ENCODE results near the gene BROX.
"Not testable (repeated sequence)": the region's sequence is repeated elsewhere in the genome, so short reads cannot be mapped to it uniquely, and the experiment has no call there.

Gene BROX

DNA sequence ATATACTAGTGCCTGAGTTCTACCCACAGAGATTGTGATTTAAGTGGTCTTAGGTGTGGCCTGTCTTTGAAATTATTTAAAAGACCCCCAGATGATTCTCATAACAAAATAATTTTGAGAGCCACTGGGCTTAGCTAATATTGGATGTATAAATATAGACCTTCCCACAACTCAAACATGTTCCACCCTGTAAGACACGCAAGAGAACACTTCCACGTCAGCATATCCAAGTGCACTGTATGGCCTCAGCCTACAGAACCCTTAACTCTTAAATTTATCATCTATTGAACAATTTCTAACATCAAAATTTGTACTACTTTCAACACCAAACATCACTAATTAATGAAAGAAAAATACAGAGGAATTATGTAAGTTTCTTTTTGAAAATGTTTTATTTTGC lies 27.1 kb downstream of the BROX start:
- TF ChIP-seq FOXK2 (IDR thresholded peaks at IDR 0.05), result no peak
- DNase-seq (ENCODE audit: extremely low spot score), result no peak
- ChIA-PET CTCF (interaction anchor here (0.9 to 1.4 kb wide), 3 partner anchors 350 to 385 kb away, joined by 3 to 15 read pairs (median 6); no protein-coding TSS in a partner anchor), POLR2A (no interaction called here)

- POLR2A ChIA-PET, result no interaction called here
- CTCF ChIA-PET, result no interaction called here
- TF ChIP-seq ELF4 (IDR thresholded peaks at IDR 0.05), result no peak
- TF ChIP-seq FOXK2 (IDR thresholded peaks at IDR 0.05), result no peak
- TF ChIP-seq FOXM1 (IDR thresholded peaks at IDR 0.05; ENCODE audit: borderline replicate concordance), result no peak
- no peak for TF ChIP-seq PKNOX1 (IDR thresholded peaks at IDR 0.05)
- no peak for TF ChIP-seq SUZ12 (IDR thresholded peaks at IDR 0.05)
- no peak for TF ChIP-seq HDGF (IDR thresholded peaks at IDR 0.05; ENCODE audit: borderline replicate concordance)
- no peak for TF ChIP-seq NFRKB (IDR thresholded peaks at IDR 0.05)
- no peak for DNase-seq (ENCODE audit: extremely low spot score)
These were observed 27.6 kb downstream of the BROX start for GRCh38 chr1:222739929-222740328.

- CTCF ChIA-PET; POLR2A ChIA-PET; DNase-seq (ENCODE audit: extremely low spot score): not testable (repeated sequence)
These were observed 29.5 kb downstream of the BROX start for GRCh38 chr1:222741630-222742457.

GRCh38 chr1:222749927-222750326 lies 37.6 kb downstream of the BROX start:
- no peak for TF ChIP-seq TARDBP (IDR thresholded peaks at IDR 0.05)
- no peak for TF ChIP-seq BHLHE40 (IDR thresholded peaks at IDR 0.05; ENCODE audit: borderline replicate concordance)
- TF ChIP-seq FOXA1 (IDR thresholded peaks at IDR 0.05), result no peak
- no peak for TF ChIP-seq L3MBTL2 (conservative IDR thresholded peaks at IDR 0.05)
- no peak for TF ChIP-seq ELF4 (IDR thresholded peaks at IDR 0.05)
- TF ChIP-seq LEF1 (IDR thresholded peaks at IDR 0.05; ENCODE audit: borderline replicate concordance), result no peak
- TF ChIP-seq HDGF (IDR thresholded peaks at IDR 0.05; ENCODE audit: borderline replicate concordance), result no peak
- no peak for TF ChIP-seq SUZ12 (IDR thresholded peaks at IDR 0.05)
- TF ChIP-seq CTBP1 (IDR thresholded peaks at IDR 0.05; ENCODE audit: borderline replicate concordance), result no peak
- no peak for TF ChIP-seq NFRKB (IDR thresholded peaks at IDR 0.05)
- TF ChIP-seq ARNT (IDR thresholded peaks at IDR 0.05), result no peak
- no peak for TF ChIP-seq SP1 (IDR thresholded peaks at IDR 0.05)
- TF ChIP-seq ZNF384 (IDR thresholded peaks at IDR 0.05), result no peak
- no peak for TF ChIP-seq FOXK2 (IDR thresholded peaks at IDR 0.05)
- no peak for TF ChIP-seq PKNOX1 (IDR thresholded peaks at IDR 0.05)
- no peak for TF ChIP-seq FOXM1 (IDR thresholded peaks at IDR 0.05; ENCODE audit: borderline replicate concordance)
- ChIA-PET POLR2A (no interaction called here), CTCF (interaction anchor here (0.7 to 1.2 kb wide), 2 partner anchors 341 to 384 kb away, joined by 3 read pairs; no protein-coding TSS in a partner anchor)
- DNase-seq (ENCODE audit: extremely low spot score), result no peak

GRCh38 chr1:222750651-222751050 lies 38.3 kb downstream of the BROX start:
- POLR2A ChIA-PET, result no interaction called here
- DNase-seq (ENCODE audit: extremely low spot score), result no peak
- TF ChIP-seq TARDBP (IDR thresholded peaks at IDR 0.05), result no peak
- no peak for TF ChIP-seq FOXM1 (IDR thresholded peaks at IDR 0.05; ENCODE audit: borderline replicate concordance)
- no peak for TF ChIP-seq FOXK2 (IDR thresholded peaks at IDR 0.05)
- TF ChIP-seq LEF1 (IDR thresholded peaks at IDR 0.05; ENCODE audit: borderline replicate concordance), result no peak
- TF ChIP-seq BHLHE40 (IDR thresholded peaks at IDR 0.05; ENCODE audit: borderline replicate concordance), result no peak
- no peak for TF ChIP-seq L3MBTL2 (conservative IDR thresholded peaks at IDR 0.05)
- no peak for TF ChIP-seq SP1 (IDR thresholded peaks at IDR 0.05)
- no peak for TF ChIP-seq FOXA1 (IDR thresholded peaks at IDR 0.05)
- TF ChIP-seq SUZ12 (IDR thresholded peaks at IDR 0.05), result no peak
- TF ChIP-seq CTBP1 (IDR thresholded peaks at IDR 0.05; ENCODE audit: borderline replicate concordance), result no peak
- no peak for TF ChIP-seq ELF4 (IDR thresholded peaks at IDR 0.05)
- TF ChIP-seq ZNF384 (IDR thresholded peaks at IDR 0.05), result no peak
- TF ChIP-seq PKNOX1 (IDR thresholded peaks at IDR 0.05), result no peak
- TF ChIP-seq ARNT (IDR thresholded peaks at IDR 0.05), result no peak
- CTCF ChIA-PET, result interaction anchor here (1.2 kb wide), 1 partner anchor 383 kb away, joined by 3 read pairs; no protein-coding TSS in a partner anchor

- no peak for DNase-seq (ENCODE audit: extremely low spot score)
- TF ChIP-seq PKNOX1 (IDR thresholded peaks at IDR 0.05) (no peak), ARNT (IDR thresholded peaks at IDR 0.05) (no peak), SP1 (IDR thresholded peaks at IDR 0.05) (no peak), SUZ12 (IDR thresholded peaks at IDR 0.05) (no peak), LEF1 (IDR thresholded peaks at IDR 0.05; ENCODE audit: borderline replicate concordance) (no peak), TARDBP (IDR thresholded peaks at IDR 0.05) (no peak), ZNF384 (IDR thresholded peaks at IDR 0.05) (no peak), NFRKB (IDR thresholded peaks at IDR 0.05) (no peak), HDGF (IDR thresholded peaks at IDR 0.05; ENCODE audit: borderline replicate concordance) (no peak), FOXM1 (IDR thresholded peaks at IDR 0.05; ENCODE audit: borderline replicate concordance) (no peak), FOXA1 (IDR thresholded peaks at IDR 0.05) (no peak), CTBP1 (IDR thresholded peaks at IDR 0.05; ENCODE audit: borderline replicate concordance) (no peak), BHLHE40 (IDR thresholded peaks at IDR 0.05; ENCODE audit: borderline replicate concordance) (no peak), L3MBTL2 (conservative IDR thresholded peaks at IDR 0.05) (no peak)
- ChIA-PET CTCF (no interaction called here), POLR2A (no interaction called here)
These were observed 38.9 kb downstream of the BROX start for GRCh38 chr1:222751255-222751654.
